GM19372 (cell line): ENCODE measurements around the gene DIP2C.
"Not testable (repeated sequence)": the region's sequence is repeated elsewhere in the genome, so short reads cannot be mapped to it uniquely, and the experiment has no call there.

Source experiments
- ATAC-seq: cut with Tn5 transposase; IDR thresholded peaks from one replicate; pipeline ENCODE4 v1.9.1; 2021; ENCODE audit warnings: mild to moderate bottlenecking, low read depth, moderate library complexity; ENCODE audit not compliant: unreplicated experiment

Gene DIP2C

GRCh38 chr10:661597-662222 is 27.8 kb downstream of the DIP2C start:
- ATAC-seq, result no peak

- ATAC-seq, result no peak
These were observed 28.4 kb downstream of the DIP2C start for GRCh38 chr10:660970-661596.

GRCh38 chr10:660413-660969 is 29.0 kb downstream of the DIP2C start:
- ATAC-seq, result no peak

- ATAC-seq, result no peak
These were observed 29.8 kb downstream of the DIP2C start for GRCh38 chr10:659688-660141.

- not testable (repeated sequence) for ATAC-seq
These were observed 31.6 kb downstream of the DIP2C start for GRCh38 chr10:657816-658350.

- ATAC-seq, result no peak
These were observed 32.6 kb downstream of the DIP2C start for GRCh38 chr10:656883-657282.

GRCh38 chr10:655184-655583 is 34.3 kb downstream of the DIP2C start:
- ATAC-seq, result no peak

GRCh38 chr10:654647-654996 is 34.8 kb downstream of the DIP2C start:
- no peak for ATAC-seq

GRCh38 chr10:653991-654646 is 35.3 kb downstream of the DIP2C start:
- no peak for ATAC-seq

GRCh38 chr10:652832-653459 is 36.5 kb downstream of the DIP2C start:
- ATAC-seq, result not testable (repeated sequence)

GRCh38 chr10:652233-652632 is 37.2 kb downstream of the DIP2C start:
- no peak for ATAC-seq

- no peak for ATAC-seq
These were observed 37.8 kb downstream of the DIP2C start for GRCh38 chr10:651692-652091.

GRCh38 chr10:650886-651615 is 38.4 kb downstream of the DIP2C start:
- no peak for ATAC-seq

- ATAC-seq, result no peak
These were observed 39.0 kb downstream of the DIP2C start for GRCh38 chr10:650441-650851.

- no peak for ATAC-seq
These were observed 39.5 kb downstream of the DIP2C start for GRCh38 chr10:649798-650440.

GRCh38 chr10:649445-649797 is 40.0 kb downstream of the DIP2C start:
- ATAC-seq, result no peak

GRCh38 chr10:647019-647418 is 42.4 kb downstream of the DIP2C start:
- not testable (repeated sequence) for ATAC-seq

- no peak for ATAC-seq
These were observed 43.3 kb downstream of the DIP2C start for GRCh38 chr10:646118-646524.

GRCh38 chr10:644943-645334 is 44.5 kb downstream of the DIP2C start:
- no peak for ATAC-seq
